Mucosa of stomach (tissue), 1 donor: Measurements from ENCODE around the gene ZBTB4.

Source experiments
- H3K27me3 ChIP-seq: one replicate; pipeline ENCODE4 v1.7.0; 2013; ENCODE audit warnings: mild to moderate bottlenecking, low read length; ENCODE audit not compliant: control insufficient read depth, insufficient read depth
- H3K36me3 ChIP-seq: one replicate; pipeline ENCODE4 v1.7.0; 2013; ENCODE audit warnings: low read length; ENCODE audit not compliant: control insufficient read depth, insufficient read depth
- H3K4me1 ChIP-seq: one replicate; pipeline ENCODE4 v1.7.0; 2013; ENCODE audit warnings: mild to moderate bottlenecking, low read length; ENCODE audit not compliant: control insufficient read depth, insufficient read depth
- H3K4me3 ChIP-seq: one replicate; pipeline ENCODE4 v1.7.0; 2013; ENCODE audit warnings: low read length
- H3K9ac ChIP-seq: one replicate; pipeline ENCODE4 v1.7.0; 2013; ENCODE audit warnings: mild to moderate bottlenecking, low read length, moderate library complexity
- H3K9me3 ChIP-seq: one replicate; pipeline ENCODE4 v1.7.0; 2013; ENCODE audit warnings: mild to moderate bottlenecking, low read length, moderate library complexity; ENCODE audit not compliant: control insufficient read depth
- donor health status: Pancreatic carcinoma.

Gene ZBTB4

DNA sequence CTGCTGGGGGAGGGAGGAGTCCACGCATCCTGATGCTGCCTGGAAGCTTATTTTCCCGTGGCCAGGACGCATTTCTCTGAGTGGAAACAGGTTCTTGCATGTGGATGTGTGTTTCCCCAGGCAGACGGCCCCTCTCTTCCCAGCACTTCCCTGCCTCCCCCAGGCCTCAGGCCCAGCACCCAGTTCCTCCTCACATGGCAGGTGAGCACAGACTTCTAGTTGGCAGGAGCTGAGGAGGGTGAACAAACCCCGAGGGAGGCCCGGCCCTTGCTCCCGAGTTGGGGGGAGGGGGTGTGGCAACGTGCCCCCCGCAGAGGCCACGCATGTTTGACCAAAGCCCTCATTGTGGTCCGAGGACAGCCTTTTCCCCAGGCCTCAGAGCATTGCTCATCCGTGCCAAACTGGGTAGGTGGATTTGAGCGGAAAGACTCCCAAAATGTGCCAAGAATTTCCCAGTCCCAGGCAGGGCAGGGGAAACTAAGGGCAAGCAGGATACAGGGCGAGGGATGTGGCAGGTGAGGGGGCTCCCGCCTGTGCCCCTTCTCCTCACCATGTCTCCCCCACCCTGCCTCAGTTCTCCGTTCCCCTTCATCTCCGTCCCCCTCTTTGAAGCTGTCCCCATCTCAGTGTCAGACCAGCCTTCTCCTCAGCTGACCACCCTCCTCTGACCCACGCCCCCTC lies 60.8 kb downstream of the ZBTB4 start:
- Histone ChIP-seq H3K9me3 (no peaks in the 10 kb centered on the region), H3K27me3 (peaks cover 8% of the 10 kb centered on the region), H3K4me3 (no peak overlapping the region), H3K4me1 (no peaks in the 10 kb centered on the region), H3K9ac (no peak overlapping the region), H3K36me3 (no peaks in the 10 kb centered on the region)

DNA sequence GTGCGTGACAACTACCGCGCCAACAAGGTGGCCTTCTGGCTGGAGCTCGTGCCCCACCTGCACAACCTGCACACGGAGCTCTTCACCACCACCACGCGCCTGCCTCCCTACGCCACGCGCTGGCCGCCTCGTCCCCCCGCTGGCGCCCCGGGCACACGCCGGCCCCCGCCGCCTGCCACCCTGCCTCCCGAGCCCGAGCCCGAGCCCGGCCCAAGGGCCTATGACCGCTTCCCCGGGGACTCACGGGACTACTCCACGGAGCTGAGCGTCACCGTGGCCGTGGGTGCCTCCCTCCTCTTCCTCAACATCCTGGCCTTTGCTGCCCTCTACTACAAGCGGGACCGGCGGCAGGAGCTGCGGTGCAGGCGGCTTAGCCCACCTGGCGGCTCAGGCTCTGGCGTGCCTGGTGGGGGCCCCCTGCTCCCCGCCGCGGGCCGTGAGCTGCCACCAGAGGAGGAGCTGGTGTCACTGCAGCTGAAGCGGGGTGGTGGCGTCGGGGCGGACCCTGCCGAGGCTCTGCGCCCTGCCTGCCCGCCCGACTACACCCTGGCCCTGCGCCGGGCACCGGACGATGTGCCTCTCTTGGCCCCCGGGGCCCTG lies 62.3 kb downstream of the ZBTB4 start:
- Histone ChIP-seq H3K36me3 (no peaks in the 10 kb centered on the region), H3K4me3 (no peak overlapping the region), H3K4me1 (no peaks in the 10 kb centered on the region), H3K9ac (no peak overlapping the region), H3K27me3 (peaks cover 8% of the 10 kb centered on the region), H3K9me3 (no peaks in the 10 kb centered on the region)

DNA sequence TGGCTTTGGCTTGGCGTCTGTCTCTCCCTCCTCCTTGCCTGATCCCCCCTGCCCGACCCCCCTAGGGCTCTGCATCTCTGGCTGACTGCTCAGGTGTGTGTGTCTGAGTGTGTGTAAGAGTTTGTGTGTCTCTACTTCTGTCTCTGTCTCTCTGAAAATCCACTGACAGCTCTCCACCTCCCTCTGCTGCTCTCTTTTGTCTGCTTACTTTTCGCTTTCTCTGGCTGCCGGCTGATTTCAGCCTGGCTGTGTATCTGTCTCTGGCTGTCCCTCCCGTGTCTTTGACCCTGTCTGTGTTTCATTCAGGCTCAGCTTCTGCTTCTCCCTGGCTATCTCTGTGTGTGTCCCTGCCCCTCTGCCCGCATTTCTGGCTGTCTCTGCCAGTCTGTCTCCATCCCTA lies 63.1 kb downstream of the ZBTB4 start:
- no peaks in the 10 kb centered on the region for H3K4me1 ChIP-seq
- no peak overlapping the region for H3K4me3 ChIP-seq
- H3K9ac ChIP-seq = no peak overlapping the region
- H3K27me3 ChIP-seq = peaks cover 8% of the 10 kb centered on the region
- no peaks in the 10 kb centered on the region for H3K36me3 ChIP-seq
- no peaks in the 10 kb centered on the region for H3K9me3 ChIP-seq

DNA sequence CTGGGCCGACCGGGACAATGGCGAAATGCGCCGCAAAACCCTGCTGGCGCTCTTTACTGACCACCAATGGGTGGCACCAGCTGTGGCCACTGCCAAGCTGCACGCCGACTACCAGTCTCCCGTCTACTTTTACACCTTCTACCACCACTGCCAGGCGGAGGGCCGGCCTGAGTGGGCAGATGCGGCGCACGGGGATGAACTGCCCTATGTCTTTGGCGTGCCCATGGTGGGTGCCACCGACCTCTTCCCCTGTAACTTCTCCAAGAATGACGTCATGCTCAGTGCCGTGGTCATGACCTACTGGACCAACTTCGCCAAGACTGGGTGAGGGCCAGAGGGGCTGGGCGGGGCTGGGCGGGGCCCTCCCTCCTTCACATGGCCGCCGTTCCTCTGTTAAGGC lies 63.6 kb downstream of the ZBTB4 start:
- Histone ChIP-seq H3K4me3 (no peak overlapping the region), H3K4me1 (no peaks in the 10 kb centered on the region), H3K27me3 (peaks cover 8% of the 10 kb centered on the region), H3K9me3 (no peaks in the 10 kb centered on the region), H3K36me3 (no peaks in the 10 kb centered on the region), H3K9ac (no peak overlapping the region)

DNA sequence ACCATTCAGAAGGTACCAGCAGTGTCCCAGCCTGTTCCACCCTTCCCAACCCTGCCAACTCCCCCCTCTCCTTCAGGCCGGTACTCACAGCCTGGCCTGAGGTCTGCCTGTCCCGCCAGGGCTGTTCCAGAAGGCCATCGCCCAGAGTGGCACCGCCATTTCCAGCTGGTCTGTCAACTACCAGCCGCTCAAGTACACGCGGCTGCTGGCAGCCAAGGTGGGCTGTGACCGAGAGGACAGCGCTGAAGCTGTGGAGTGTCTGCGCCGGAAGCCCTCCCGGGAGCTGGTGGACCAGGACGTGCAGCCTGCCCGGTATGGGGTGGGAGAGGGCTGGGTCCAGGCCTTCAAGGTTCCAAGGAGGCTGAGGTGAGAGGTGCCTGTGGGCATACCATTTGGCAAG lies 64.6 kb downstream of the ZBTB4 start:
- Histone ChIP-seq H3K9me3 (no peaks in the 10 kb centered on the region), H3K4me1 (no peaks in the 10 kb centered on the region), H3K36me3 (no peaks in the 10 kb centered on the region), H3K9ac (no peak overlapping the region), H3K27me3 (peaks cover 8% of the 10 kb centered on the region), H3K4me3 (no peak overlapping the region)

DNA sequence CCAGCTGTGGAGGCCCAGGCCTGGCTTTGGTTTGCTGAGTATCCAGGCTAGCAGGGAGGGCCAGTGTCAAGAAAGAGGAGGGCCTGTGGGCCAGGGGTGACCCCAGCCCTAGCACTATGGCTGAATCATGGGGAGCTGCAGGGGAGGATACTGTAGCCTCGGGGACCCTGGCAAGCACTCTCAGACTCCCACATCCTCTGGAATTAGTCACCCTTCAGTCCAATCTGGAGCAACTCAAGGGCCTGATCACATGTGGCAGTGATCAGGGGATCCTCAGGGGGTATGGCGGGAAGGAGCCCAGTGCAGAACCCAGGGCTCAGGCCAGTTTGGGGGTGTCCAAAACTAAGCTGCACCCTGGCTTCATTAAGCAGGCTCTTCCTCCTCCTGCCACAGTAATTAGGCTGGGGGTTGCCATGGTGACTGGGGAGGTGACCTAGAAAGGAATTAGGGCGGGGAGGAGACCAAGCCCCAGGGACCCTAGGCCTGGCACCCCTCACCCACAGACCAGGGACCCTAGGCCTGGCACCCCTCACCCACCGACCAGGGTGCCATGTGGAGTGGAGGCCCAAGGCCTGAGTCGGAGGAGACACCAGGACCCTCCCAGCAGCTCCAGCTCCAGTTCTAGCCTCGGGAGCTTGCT lies 66.0 kb downstream of the ZBTB4 start:
- H3K27me3 ChIP-seq = peaks cover under 1% of the 10 kb centered on the region
- no peaks in the 10 kb centered on the region for H3K36me3 ChIP-seq
- H3K9me3 ChIP-seq = no peaks in the 10 kb centered on the region
- H3K4me1 ChIP-seq = no peaks in the 10 kb centered on the region
- H3K9ac ChIP-seq = no peak overlapping the region
- no peak overlapping the region for H3K4me3 ChIP-seq

DNA sequence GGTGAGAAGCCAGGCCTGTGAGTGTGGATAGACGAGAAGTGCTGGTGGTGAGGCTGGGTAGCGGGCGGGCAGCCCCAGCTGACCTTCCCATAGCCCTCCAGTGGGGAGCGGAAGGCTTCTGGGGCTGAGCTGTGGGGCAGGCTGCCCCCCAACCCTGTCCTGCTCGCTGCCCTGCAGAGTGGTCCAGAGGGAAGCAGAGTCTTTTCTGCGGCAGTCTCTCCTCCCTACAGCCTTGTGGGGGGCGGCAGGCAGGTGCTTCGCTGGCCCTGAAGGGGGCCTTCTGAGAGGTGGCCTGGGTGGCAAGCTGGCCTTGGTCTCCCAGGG lies 68.0 kb downstream of the ZBTB4 start:
- no peak overlapping the region for H3K9ac ChIP-seq
- H3K9me3 ChIP-seq = no peaks in the 10 kb centered on the region
- no peaks in the 10 kb centered on the region for H3K4me1 ChIP-seq
- no peak overlapping the region for H3K4me3 ChIP-seq
- H3K36me3 ChIP-seq = no peaks in the 10 kb centered on the region
- peaks cover 7% of the 10 kb centered on the region for H3K27me3 ChIP-seq

DNA sequence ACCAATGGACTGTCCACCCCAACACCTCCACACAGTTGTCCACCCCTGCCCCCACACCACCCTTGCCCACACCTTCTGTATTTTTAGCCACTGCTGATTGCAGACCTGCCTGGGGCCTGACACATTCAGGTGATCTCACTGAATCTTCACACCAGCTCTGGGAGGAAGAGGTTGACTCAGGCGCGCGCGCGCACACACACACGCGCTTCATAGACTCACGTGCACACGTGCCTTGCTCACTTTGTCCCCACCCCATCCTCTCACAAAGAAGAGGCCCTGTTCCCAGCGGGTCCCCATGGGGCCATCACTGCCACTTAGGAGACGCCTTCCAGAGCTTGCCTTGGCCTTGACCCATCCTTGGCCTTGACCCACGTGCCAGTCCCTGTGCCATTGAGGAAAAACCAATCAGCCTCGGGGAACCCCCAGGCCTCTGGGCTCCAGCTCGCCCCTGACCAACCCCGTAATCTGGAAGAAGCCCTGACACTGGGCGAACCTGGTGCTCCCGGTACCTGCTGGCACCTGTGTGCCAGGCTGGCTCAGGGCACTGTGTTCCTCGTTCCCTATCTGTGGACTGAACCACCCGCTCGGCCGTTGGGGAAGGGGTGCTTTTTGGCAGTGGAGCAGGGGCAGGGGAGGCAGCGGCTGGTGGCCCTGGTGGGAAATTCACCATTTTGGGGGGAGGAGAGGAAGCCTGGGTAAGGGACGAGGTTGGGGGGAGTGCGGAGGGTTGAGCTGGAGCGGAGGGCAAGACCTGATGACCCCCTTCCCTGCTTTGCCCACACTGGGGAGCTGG lies 68.6 kb downstream of the ZBTB4 start:
- H3K36me3 ChIP-seq = no peaks in the 10 kb centered on the region
- H3K9me3 ChIP-seq = no peaks in the 10 kb centered on the region

DNA sequence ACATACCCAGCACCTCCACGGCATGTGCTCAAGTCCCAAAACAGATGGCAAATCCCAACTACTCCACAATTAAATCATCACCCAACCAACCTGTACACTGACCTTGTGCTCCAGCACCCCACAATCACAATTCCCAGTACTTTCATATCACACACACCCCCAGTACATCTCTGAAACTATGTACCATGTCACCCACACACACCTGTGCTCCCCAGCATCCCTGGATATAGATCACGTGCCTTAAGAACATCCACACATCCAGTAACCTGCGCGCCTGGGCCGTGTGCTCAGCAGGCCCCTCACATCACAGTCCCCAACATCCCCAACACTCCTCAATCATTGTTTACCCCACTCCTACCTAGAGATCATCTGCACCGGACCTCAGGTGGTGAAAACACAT lies 69.7 kb downstream of the ZBTB4 start:
- Histone ChIP-seq H3K4me1 (no peaks in the 10 kb centered on the region), H3K9me3 (no peaks in the 10 kb centered on the region), H3K4me3 (no peak overlapping the region), H3K9ac (no peak overlapping the region), H3K27me3 (peaks cover 23% of the 10 kb centered on the region), H3K36me3 (no peaks in the 10 kb centered on the region)

More for the DNA sequence above, 68.6 kb downstream of the ZBTB4 start:
- Histone ChIP-seq H3K4me1 (no peaks in the 10 kb centered on the region), H3K9ac (no peak overlapping the region), H3K4me3 (no peak overlapping the region), H3K27me3 (peaks cover 12% of the 10 kb centered on the region)
